MM.1S (cell line): ENCODE data around the gene AP3B1.

ENCODE experiments used
- EZH2 ChIP-seq: fragments of 300-600 bp; sonication (generic); optimal IDR thresholded peaks from 2 replicates; pipeline ENCODE3; 2017; ENCODE audit warnings: low read depth, mild to moderate bottlenecking, antibody characterized with exemption, low read length, mixed read lengths
- EZH2phosphoT487 ChIP-seq: fragments of 300-600 bp; sonication (generic); IDR thresholded peaks from 2 replicates; pipeline ENCODE4 v1.6.1; 2018; ENCODE audit warnings: antibody characterized with exemption, low read length
- TF ChIP-seq, protein P1 (sequence below): fragments of 300-600 bp; sonication (generic); IDR thresholded peaks from 2 replicates; pipeline ENCODE4 v1.5.1; 2016; ENCODE audit warnings: antibody characterized with exemption, low read length, mixed read lengths

DNA sequence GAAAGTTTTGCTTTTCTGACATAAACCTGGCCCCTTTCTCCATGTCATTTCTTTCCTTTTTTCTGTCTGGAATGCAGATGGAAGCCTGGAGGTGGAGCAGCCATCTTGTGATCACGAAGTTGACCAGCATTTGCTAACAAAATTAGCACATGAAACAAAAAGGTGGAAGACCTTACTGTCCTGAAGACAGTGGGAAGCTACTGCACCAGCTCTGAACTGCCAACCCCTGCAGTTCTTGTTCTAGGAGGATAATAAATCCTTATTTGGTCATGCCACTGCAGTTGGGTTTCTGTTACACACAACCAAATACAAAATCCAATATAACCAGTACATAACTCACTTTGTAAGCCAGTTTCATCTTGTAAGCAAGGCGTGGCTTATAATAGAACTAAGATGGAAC, 269.0 kb downstream of the AP3B1 start:
- TF ChIP-seq EZH2: no peak
- TF ChIP-seq, protein P1, sequence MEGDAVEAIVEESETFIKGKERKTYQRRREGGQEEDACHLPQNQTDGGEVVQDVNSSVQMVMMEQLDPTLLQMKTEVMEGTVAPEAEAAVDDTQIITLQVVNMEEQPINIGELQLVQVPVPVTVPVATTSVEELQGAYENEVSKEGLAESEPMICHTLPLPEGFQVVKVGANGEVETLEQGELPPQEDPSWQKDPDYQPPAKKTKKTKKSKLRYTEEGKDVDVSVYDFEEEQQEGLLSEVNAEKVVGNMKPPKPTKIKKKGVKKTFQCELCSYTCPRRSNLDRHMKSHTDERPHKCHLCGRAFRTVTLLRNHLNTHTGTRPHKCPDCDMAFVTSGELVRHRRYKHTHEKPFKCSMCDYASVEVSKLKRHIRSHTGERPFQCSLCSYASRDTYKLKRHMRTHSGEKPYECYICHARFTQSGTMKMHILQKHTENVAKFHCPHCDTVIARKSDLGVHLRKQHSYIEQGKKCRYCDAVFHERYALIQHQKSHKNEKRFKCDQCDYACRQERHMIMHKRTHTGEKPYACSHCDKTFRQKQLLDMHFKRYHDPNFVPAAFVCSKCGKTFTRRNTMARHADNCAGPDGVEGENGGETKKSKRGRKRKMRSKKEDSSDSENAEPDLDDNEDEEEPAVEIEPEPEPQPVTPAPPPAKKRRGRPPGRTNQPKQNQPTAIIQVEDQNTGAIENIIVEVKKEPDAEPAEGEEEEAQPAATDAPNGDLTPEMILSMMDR: no peak
- no peak for TF ChIP-seq EZH2phosphoT487
